Cortex of kidney (tissue), 1 donor: Measurements from ENCODE around the gene SPRR3.

Experiments used
- DNase-seq: peaks from one replicate; lab custom pipeline; 2025; lab: John Stamatoyannopoulos, UW

SPRR3 gene, protein sequence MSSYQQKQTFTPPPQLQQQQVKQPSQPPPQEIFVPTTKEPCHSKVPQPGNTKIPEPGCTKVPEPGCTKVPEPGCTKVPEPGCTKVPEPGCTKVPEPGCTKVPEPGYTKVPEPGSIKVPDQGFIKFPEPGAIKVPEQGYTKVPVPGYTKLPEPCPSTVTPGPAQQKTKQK

DNA sequence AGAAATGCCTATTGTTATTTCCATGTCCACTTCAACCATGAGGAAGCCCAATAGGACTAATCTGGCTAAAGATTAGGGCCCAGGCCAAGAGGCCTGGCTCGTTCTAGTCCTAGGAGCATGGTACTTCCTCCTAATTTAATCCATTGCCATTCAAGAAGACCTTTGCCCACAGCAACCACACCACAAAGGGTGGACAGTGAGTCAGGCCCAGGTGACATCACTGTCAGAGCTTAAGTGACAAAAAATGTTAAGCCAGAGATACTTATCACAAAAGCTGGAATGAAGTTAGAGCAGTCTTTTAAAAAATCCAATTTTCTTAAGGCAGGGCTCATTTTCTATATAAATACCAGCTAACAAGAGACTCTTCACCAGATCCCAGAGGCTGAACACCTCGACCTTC lies at the start of gene SPRR3:
SPRR3 (plus strand) TSS at position 368 of the 400 bp plus-strand sequence. CDS start 1,272 bp downstream, outside the sequence.
- DNase-seq = no peak

DNA sequence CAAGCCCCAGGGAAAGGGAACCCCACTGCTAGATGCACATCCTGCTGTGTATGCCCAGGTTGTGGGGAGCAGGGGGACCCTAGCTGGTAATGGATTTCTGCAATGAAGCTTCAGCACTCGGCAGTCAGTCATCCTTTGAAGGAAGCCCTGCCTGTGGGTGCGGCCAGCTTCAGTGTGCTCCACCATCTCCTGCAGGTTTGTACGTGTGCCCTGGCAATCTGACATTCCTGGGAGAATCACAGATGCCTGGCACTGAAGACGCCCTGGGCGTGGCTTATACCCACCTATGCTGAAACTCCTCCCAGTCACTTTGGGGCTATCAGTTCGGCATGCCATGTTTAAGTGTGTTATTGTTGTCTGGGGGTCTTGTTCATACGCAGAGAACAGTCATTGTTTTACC lies 47.8 kb upstream of the SPRR3 start:
- no peak for DNase-seq

GRCh38 chr1:152954436-152954835 lies 47.1 kb upstream of the SPRR3 start:
- DNase-seq = no peak

DNA sequence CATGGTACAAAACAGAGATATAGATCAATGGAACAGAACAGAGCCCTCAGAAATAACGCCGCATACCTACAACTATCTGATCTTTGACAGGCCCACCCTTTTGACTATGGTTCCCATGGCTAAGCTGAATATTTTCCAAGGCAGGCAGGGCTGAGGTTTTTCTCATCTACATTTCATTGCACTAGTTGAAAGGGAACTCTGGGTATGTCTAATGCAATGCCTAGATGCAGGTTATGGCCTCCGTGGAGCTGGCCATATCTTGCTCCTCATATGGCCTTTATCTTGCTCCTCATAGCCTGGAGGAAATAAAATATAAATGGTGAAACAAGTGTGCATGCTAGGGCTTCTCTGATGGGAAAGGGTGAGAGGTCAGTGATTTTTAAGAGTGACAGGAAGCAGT lies 44.0 kb upstream of the SPRR3 start:
- no peak for DNase-seq

DNA sequence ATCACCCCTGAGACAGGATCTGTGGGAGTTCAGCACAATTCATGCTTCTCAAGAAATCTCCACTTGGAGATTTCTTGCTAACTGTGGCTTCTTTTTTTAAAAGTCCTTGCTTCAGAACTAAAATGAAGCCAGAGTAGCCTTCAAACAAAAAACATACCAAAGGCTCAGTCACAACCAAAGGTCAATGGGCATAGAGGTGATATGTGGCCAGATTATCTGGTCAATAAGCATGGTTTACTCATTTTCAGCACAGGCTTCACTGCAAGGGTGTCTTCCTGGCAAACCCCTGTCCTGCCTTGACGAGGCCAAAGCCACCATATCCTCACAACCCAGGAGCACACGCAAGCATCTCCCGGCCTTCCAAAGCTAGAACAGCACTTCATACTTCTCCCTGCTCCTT lies 42.3 kb upstream of the SPRR3 start:
- DNase-seq = no peak

GRCh38 chr1:152959801-152960451 lies 41.6 kb upstream of the SPRR3 start:
- DNase-seq = no peak

DNA sequence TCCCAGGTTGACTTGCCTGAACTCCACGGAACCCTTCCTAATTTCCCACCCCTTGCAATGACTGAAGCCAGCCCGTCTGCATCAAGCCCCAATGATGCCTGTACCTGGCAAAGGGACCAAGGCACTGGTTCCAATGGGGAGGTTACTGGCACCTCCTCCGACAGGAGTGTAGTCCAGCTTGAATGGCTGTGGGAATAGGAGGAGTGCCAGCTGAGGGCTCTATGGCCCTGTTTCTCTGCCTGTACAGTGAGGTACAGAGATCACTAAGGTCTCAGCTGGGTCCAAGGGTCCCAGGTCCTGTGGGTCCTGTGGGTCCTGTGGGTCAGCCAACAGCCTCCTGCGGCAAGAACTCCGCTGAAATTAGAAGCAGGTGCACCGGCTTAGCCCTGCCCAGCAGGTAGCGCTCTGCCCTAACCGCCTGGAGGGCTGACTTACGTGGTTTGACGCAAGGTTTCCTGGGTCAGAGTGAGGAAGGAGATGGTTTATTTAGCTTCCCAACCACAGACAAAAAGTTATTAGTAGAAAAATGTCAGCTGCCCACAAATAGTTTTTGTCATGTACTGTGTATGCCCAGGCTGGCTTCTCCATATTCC lies 41.0 kb upstream of the SPRR3 start:
- no peak for DNase-seq

DNA sequence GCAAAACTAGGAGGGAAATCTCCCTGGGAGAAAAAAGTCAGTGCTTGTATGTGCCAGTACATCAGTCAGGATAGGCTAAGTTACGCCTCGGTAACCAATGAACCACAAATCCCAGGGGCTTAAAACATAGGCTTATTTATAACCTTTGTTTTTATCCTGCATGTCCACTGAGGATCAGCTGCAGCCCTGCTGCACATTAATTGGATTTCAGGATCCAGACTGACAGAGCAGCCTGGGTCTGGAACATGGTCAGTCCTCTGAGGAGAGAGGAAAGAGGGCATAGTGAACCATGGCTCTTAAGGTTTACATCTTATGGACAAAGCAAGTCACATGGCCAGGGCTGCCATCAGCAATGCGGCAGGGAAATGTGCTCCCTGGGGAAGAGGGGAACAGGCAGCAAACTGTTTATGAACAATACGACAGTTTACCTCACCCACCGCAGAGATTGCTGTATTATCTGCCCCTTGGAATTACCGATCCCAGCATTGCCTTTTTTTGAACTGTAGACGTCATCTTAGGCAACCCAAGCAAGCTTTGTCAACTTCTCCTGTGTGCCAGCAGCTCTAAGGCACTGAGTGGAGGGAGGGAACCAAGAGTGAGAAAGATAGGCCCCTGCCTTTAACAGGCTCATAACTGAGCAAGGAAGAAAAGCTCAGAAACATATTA lies 40.2 kb upstream of the SPRR3 start:
- DNase-seq = no peak

DNA sequence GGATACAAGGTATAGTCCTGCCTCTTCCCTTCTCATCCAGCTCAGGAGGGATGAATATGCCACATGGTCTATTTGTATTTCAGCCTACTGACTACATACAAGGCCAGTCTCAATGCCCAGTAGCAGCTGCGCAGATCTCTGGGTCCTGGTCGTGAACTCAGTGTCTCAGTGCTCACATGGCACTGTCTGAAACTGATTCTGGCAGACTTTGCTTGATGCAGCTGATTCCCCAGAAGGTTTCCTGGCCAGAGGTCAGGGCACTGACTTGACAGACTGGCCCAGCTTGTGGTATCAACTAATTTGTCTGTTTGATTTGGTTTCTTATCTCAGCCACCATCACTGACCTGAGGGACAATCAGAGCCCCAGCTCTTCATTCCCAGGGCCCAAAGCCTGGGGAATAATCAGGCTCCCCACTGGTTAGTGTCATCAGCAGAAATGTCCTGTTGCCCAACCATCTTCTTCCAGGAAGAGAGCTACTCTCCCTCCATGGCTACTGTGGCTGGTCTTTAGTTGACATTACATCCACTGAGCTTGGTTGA lies 38.6 kb upstream of the SPRR3 start:
- no peak for DNase-seq

- no peak for DNase-seq
These were observed 37.0 kb upstream of the SPRR3 start for GRCh38 chr1:152964536-152964935.

GRCh38 chr1:152965853-152966252 lies 35.7 kb upstream of the SPRR3 start:
- no peak for DNase-seq

- no peak for DNase-seq
These were observed 34.3 kb upstream of the SPRR3 start for GRCh38 chr1:152967201-152967600.

DNA sequence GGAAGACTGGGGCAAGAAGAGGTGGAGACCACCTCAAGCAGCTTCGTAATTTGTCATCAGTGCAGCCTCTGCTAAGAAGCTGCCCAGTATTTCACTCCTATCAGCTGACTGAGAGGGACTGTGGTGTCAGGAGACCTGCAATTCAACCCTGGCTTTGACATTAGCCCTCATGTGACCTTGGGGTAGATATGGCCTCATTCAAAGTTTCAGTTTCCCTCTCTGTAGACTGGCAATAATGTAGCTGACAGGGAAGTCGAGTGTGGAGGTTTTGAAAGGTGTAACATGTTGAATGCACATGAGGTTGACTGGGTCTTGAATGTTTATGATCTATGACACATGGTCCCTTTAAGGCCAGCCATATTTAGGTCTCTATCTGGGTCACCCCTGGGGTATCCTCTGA lies 33.3 kb upstream of the SPRR3 start:
- DNase-seq = no peak

DNA sequence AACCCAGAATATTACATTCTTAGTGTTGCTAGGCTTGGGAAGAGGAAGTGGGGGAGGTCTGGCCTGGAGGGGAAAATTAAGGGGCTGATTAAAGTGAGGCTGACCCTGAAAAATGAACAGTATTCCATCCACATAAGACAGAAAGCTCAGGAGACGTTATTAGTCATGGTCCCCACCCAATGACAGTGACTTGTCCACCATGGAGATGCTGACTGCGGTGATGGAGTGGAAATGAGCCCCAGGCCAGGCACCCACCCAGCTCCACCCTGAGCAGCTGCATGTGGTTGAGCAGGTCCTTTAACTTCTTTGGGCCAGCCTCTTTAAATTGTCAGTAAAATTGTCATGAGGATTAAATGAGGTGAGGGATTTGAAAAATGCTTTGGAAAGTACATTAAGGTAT lies 32.5 kb upstream of the SPRR3 start:
- DNase-seq = no peak

GRCh38 chr1:152970495-152970894 lies 31.1 kb upstream of the SPRR3 start, which contains the start of gene SPRR4:
SPRR4 (plus strand) TSS chr1:152970648; CDS start chr1:152971891, 1,243 bp downstream.
- no peak for DNase-seq

- no peak for DNase-seq
These were observed 29.2 kb upstream of the SPRR3 start for GRCh38 chr1:152972196-152972886.

DNA sequence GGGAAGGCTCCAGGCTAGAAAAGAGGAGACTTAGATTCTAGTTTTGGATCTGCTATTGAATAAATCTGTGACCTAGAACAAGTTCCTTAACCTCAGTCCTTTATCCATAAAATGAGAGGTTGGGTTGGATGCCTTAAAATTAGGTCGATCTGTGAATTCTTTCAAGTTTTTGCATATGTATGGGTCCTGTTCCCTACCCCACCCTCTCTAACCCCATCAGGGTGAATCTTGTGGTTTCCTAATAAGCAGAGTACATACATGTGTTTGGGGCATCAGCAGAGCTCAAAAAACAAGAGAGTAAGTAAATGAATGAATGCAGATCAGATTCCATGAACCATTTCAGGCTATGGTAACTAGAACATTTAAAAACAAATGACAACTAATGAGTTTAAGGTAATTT lies 24.9 kb upstream of the SPRR3 start:
- no peak for DNase-seq

DNA sequence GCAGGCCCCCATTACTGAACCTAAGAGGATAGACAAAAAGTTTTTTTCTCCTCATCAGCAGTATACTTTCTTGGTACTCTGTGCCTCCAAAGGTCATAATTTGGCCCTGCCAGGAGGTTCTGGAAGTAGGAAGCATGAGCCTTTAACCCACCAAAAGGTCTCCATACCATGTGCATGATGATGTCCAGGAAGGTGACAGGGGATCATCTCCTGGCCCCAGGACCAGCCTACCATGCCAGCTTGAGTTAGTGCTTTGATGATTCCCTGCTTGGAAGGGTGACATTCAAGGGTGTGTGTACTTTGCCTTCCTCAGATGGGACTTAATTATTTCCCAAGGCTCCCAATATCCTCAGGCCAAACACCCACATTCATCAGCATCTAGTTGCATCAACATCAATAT lies 23.9 kb upstream of the SPRR3 start:
- DNase-seq = no peak

DNA sequence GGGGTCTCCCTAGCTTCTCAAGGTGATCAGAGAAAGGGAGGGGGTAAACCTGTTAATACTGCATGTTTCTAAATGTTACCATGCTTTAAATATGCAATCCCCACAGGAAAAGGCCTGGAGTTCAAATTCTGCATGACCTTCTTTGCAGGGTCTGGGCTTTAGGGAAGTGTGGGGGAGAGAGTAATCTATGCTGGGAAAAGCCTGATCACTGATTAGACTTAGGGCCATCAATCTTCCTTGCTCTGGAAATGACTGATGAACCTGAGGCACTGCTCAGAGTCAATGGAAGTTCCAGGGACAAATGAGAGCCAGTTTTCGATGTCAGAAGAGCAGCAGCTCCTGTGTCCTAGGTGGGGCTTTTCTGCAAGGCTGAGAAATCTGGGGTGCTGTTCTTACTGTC lies 20.9 kb upstream of the SPRR3 start:
- DNase-seq = no peak

DNA sequence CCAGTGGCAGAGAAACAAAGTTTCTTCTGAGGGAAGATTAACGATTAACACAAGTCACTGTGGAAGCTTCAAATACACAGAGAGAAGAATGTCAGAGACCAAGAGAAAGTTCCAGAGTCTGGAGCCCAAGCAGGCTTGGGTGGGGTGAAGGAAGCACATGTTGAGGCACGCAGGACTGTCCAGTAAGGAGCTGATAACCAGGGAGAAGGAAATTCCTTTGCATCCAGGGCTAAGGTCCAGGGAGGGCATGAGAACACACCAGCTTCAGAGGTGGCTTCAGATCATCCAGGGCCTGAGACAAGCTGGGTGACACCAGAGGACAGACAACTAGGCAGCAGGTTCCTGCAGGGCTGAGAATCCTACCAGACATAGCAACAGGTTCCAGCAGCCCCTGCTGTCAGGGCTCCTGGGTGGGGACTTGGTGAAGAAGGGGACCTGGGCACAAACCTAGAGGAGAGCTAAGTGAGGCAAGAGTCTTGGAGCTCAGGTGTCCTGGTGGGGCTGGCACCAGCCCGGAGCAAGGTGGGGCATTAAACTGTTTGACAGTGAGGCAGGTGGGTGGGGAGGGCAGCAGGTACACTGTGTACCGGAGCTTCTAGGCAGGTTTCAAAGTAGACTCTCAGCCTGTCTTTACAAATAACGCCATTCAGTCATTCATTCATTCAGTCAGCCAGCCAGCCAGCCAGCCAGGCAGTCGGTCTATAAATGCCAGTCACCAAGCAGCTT lies 20.2 kb upstream of the SPRR3 start:
- no peak for DNase-seq

DNA sequence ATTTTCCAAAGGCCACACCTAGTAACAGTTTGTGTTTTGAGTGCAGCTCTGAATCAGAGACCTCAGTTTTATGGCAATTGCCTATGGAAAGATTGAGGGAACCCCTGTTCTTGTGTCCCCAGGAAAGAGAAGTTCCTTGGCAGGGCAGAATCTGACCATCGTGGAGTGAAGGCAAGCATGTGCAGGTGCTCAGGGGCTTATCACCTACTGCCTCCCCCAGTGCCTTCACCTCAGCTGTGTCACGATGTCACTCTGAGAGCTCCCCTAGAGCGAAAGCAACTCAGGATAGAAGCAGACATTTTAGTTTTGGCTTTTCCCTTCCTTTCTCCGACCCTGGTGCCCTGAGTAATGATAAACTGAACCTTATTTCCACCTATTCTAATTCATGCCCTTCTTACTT lies 19.5 kb upstream of the SPRR3 start:
- DNase-seq = no peak

DNA sequence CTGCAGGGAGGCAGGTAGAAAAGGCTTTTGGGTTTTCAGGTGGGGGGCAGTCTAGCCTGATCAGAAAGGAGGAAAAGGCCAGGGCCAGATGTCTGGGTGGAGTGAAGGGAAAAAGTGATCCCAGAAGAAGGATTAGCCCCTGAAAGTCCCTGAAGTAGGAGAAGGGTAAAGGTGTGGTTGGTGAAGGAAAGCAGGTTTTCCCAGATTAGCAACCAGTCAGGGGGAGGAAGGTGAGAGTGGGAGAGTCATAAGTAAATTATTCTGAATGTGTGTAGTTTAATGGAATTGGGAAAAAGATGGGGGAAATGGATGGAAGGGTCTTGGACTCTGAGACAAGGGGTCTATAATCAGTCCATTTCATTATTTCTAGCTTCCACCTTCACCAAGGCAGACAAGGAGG lies 18.3 kb upstream of the SPRR3 start:
- DNase-seq = no peak
